PFSK-1 (cell line): ENCODE measurements around the gene NEMP1.
A peak's percentile ranks its signal among the peaks of the same experiment; 100 is the strongest.

ENCODE experiments used
- FOXP2 ChIP-seq: optimal IDR thresholded peaks from 2 replicates; pipeline ENCODE3; 2011; ENCODE audit warnings: borderline replicate concordance, control low read depth, inconsistent platforms; ENCODE audit not compliant: insufficient read depth; ENCODE audit errors: extremely low read length, extremely low read depth
- POLR2AphosphoS5 ChIP-seq: IDR thresholded peaks from 2 replicates; pipeline ENCODE4 v1.6.1; 2012; ENCODE audit warnings: low read depth, mild to moderate bottlenecking, control low read depth, low read length, moderate library complexity
- REST ChIP-seq, 2 experiments: IDR thresholded peaks; 2 replicates each; pipeline versions ENCODE4 v1.6.1 to v1.8.0; 2011 to 2012; ENCODE audit warnings: low read depth in 2 of 2, low read length in 2 of 2, control low read depth in 1 of 2, inconsistent platforms in 1 of 2, mild to moderate bottlenecking in 1 of 2, moderate library complexity in 1 of 2; ENCODE audit not compliant: insufficient read depth in 1 of 2
- SIN3A ChIP-seq: IDR thresholded peaks from 2 replicates; pipeline ENCODE4 v1.6.1; 2012; ENCODE audit warnings: mild to moderate bottlenecking, low read length, moderate library complexity, borderline replicate concordance; ENCODE audit not compliant: insufficient read depth
- TAF1 ChIP-seq: IDR thresholded peaks from 2 replicates; pipeline ENCODE4 v1.6.1; 2012; ENCODE audit warnings: low read length, control low read depth, borderline replicate concordance; ENCODE audit not compliant: insufficient read depth

The NEMP1 gene

GRCh38 chr12:57086493-57087009 is 8.0 kb upstream of the NEMP1 start:
- TF ChIP-seq SIN3A, result 0 out of 2 replicates have a peak, but pooled peaks have one; percentile 24
- no peak for TF ChIP-seq REST (IDR thresholded peaks at IDR 0.05; ENCODE audit: insufficient read depth in 1 of 2, low read depth in 2 of 2, low read length in 2 of 2)
- peak; percentile 11; the same call in 1 of the 2 replicates for TF ChIP-seq TAF1

GRCh38 chr12:57085999-57086492 is 7.5 kb upstream of the NEMP1 start:
- TF ChIP-seq POLR2AphosphoS5, result no peak; the same call in 1 of the 2 replicates
- peak in 1 of 2 experiments; percentile 32; a peak in 1 of 4 replicates for TF ChIP-seq REST (IDR thresholded peaks at IDR 0.05; ENCODE audit: insufficient read depth in 1 of 2, low read depth in 2 of 2, low read length in 2 of 2)

GRCh38 chr12:57080855-57081254 is 2.3 kb upstream of the NEMP1 start:
- TF ChIP-seq REST (IDR thresholded peaks at IDR 0.05; ENCODE audit: insufficient read depth in 1 of 2, low read depth in 2 of 2, low read length in 2 of 2) (no peak), SIN3A (no peak), FOXP2 (no peak), TAF1 (no peak), POLR2AphosphoS5 (no peak)

GRCh38 chr12:57079821-57080220 is 1.2 kb upstream of the NEMP1 start:
- TF ChIP-seq SIN3A, result no peak
- TF ChIP-seq REST (IDR thresholded peaks at IDR 0.05; ENCODE audit: insufficient read depth in 1 of 2, low read depth in 2 of 2, low read length in 2 of 2), result no peak
- TF ChIP-seq POLR2AphosphoS5, result no peak
- no peak for TF ChIP-seq FOXP2
- no peak for TF ChIP-seq TAF1

- no peak for TF ChIP-seq TAF1
- no peak for TF ChIP-seq SIN3A
- no peak for TF ChIP-seq POLR2AphosphoS5
- no peak for TF ChIP-seq REST (IDR thresholded peaks at IDR 0.05; ENCODE audit: insufficient read depth in 1 of 2, low read depth in 2 of 2, low read length in 2 of 2)
- TF ChIP-seq FOXP2, result no peak
Measured at GRCh38 chr12:57072661-57073060, 5.9 kb downstream of the NEMP1 start.
